Neuron (in vitro differentiated cells): ENCODE measurements around the gene PDSS2.
"Not testable (repeated sequence)": the region's sequence is repeated elsewhere in the genome, so short reads cannot be mapped to it uniquely, and the experiment has no call there.

Source experiments
- H2AFZ ChIP-seq: one replicate; pipeline ENCODE4 v1.6.1; 2013; ENCODE audit warnings: low read depth, mild to moderate bottlenecking, inconsistent platforms, low read length, moderate library complexity
- H3K27me3 ChIP-seq: one replicate; pipeline ENCODE4 v1.6.1; 2013; ENCODE audit warnings: low read length; ENCODE audit not compliant: insufficient read depth
- H3K36me3 ChIP-seq: one replicate; pipeline ENCODE4 v1.6.1; 2013; ENCODE audit warnings: low read length; ENCODE audit not compliant: insufficient read depth
- H3K4me1 ChIP-seq: one replicate; pipeline ENCODE4 v1.6.1; 2013; ENCODE audit warnings: low read length; ENCODE audit not compliant: insufficient read depth
- H3K4me3 ChIP-seq: 2 replicates; pipeline ENCODE4 v1.5.1; 2013; ENCODE audit warnings: mild to moderate bottlenecking, low read length, moderate library complexity
- H3K9me3 ChIP-seq: one replicate; pipeline ENCODE4 v1.6.1; 2013; ENCODE audit warnings: low read length

PDSS2 gene

GRCh38 chr6:107217248-107217647, 242.1 kb downstream of the PDSS2 start:
- Histone ChIP-seq H3K4me3 (no peak overlapping the region), H3K36me3 (no peaks in the 10 kb centered on the region), H2AFZ (no peak overlapping the region)

GRCh38 chr6:107216197-107216933, 243.0 kb downstream of the PDSS2 start:
- Histone ChIP-seq H3K36me3 (no peaks in the 10 kb centered on the region), H3K4me1 (no peaks in the 10 kb centered on the region), H3K27me3 (no peaks in the 10 kb centered on the region), H3K4me3 (no peak overlapping the region), H3K9me3 (no peaks in the 10 kb centered on the region), H2AFZ (no peak overlapping the region)

More at GRCh38 chr6:107217248-107217647, 242.1 kb downstream of the PDSS2 start:
- Histone ChIP-seq H3K27me3 (no peaks in the 10 kb centered on the region), H3K4me1 (no peaks in the 10 kb centered on the region), H3K9me3 (no peaks in the 10 kb centered on the region)

GRCh38 chr6:107215334-107215733, 244.0 kb downstream of the PDSS2 start:
- no peaks in the 10 kb centered on the region for H3K9me3 ChIP-seq
- no peak overlapping the region for H2AFZ ChIP-seq
- H3K4me3 ChIP-seq, result no peak overlapping the region
- H3K4me1 ChIP-seq, result no peaks in the 10 kb centered on the region
- H3K27me3 ChIP-seq, result no peaks in the 10 kb centered on the region
- H3K36me3 ChIP-seq, result no peaks in the 10 kb centered on the region

GRCh38 chr6:107214655-107215054, 244.7 kb downstream of the PDSS2 start:
- Histone ChIP-seq H3K4me3 (no peak overlapping the region), H3K9me3 (no peaks in the 10 kb centered on the region), H3K4me1 (peaks cover 5% of the 10 kb centered on the region), H3K36me3 (no peaks in the 10 kb centered on the region), H3K27me3 (no peaks in the 10 kb centered on the region), H2AFZ (no peak overlapping the region)

GRCh38 chr6:107209406-107210305, 249.7 kb downstream of the PDSS2 start:
- peaks cover 6% of the 10 kb centered on the region for H3K4me1 ChIP-seq
- no peaks in the 10 kb centered on the region for H3K27me3 ChIP-seq
- H3K9me3 ChIP-seq, result no peaks in the 10 kb centered on the region
- H3K4me3 ChIP-seq, result no peak overlapping the region
- H3K36me3 ChIP-seq, result no peaks in the 10 kb centered on the region
- no peak overlapping the region for H2AFZ ChIP-seq

- Histone ChIP-seq H2AFZ (no peak overlapping the region), H3K36me3 (no peaks in the 10 kb centered on the region), H3K4me1 (peaks cover 6% of the 10 kb centered on the region), H3K27me3 (no peaks in the 10 kb centered on the region), H3K4me3 (no peak overlapping the region), H3K9me3 (no peaks in the 10 kb centered on the region)
Observed at GRCh38 chr6:107207251-107207873, 252.0 kb downstream of the PDSS2 start.

GRCh38 chr6:107205058-107205998, 254.0 kb downstream of the PDSS2 start:
- Histone ChIP-seq H3K9me3 (no peaks in the 10 kb centered on the region), H3K4me1 (peaks cover 6% of the 10 kb centered on the region), H2AFZ (no peak overlapping the region), H3K27me3 (no peaks in the 10 kb centered on the region), H3K36me3 (no peaks in the 10 kb centered on the region), H3K4me3 (no peak overlapping the region)

GRCh38 chr6:107202876-107203468, 256.4 kb downstream of the PDSS2 start:
- Histone ChIP-seq H3K4me3 (no peak overlapping the region), H3K4me1 (no peaks in the 10 kb centered on the region), H2AFZ (no peak overlapping the region), H3K36me3 (no peaks in the 10 kb centered on the region), H3K27me3 (no peaks in the 10 kb centered on the region), H3K9me3 (no peaks in the 10 kb centered on the region)

GRCh38 chr6:107198631-107199416, 260.5 kb downstream of the PDSS2 start:
- Histone ChIP-seq H3K4me3 (no peak overlapping the region), H2AFZ (no peak overlapping the region), H3K27me3 (no peaks in the 10 kb centered on the region), H3K9me3 (no peaks in the 10 kb centered on the region), H3K4me1 (no peaks in the 10 kb centered on the region), H3K36me3 (no peaks in the 10 kb centered on the region)

GRCh38 chr6:107196152-107196551, 263.2 kb downstream of the PDSS2 start:
- H3K27me3 ChIP-seq, result no peaks in the 10 kb centered on the region
- no peaks in the 10 kb centered on the region for H3K9me3 ChIP-seq
- no peak overlapping the region for H2AFZ ChIP-seq
- no peaks in the 10 kb centered on the region for H3K4me1 ChIP-seq
- no peak overlapping the region for H3K4me3 ChIP-seq
- H3K36me3 ChIP-seq, result peaks cover 2% of the 10 kb centered on the region

- not testable (repeated sequence) for H3K9me3 ChIP-seq, H3K36me3 ChIP-seq, H2AFZ ChIP-seq, H3K4me3 ChIP-seq, H3K27me3 ChIP-seq, H3K4me1 ChIP-seq
Observed at GRCh38 chr6:107194723-107195122, 264.6 kb downstream of the PDSS2 start.
